AG09319 (cell line): Measurements from ENCODE around the gene PRAME.
"Not testable (repeated sequence)": the region's sequence is repeated elsewhere in the genome, so short reads cannot be mapped to it uniquely, and the experiment has no call there.

Experiments used
- DNase-seq: peaks from one replicate; pipeline ENCODE4 v3.0.0-alpha.2; 2010; ENCODE audit warnings: low read depth; ENCODE audit errors: extremely low read depth
- CTCF ChIP-seq: IDR thresholded peaks from 2 replicates; pipeline ENCODE4 v1.5.1; 2011; ENCODE audit warnings: low read depth, mild to moderate bottlenecking, inconsistent platforms, low read length, moderate library complexity

The PRAME gene

DNA sequence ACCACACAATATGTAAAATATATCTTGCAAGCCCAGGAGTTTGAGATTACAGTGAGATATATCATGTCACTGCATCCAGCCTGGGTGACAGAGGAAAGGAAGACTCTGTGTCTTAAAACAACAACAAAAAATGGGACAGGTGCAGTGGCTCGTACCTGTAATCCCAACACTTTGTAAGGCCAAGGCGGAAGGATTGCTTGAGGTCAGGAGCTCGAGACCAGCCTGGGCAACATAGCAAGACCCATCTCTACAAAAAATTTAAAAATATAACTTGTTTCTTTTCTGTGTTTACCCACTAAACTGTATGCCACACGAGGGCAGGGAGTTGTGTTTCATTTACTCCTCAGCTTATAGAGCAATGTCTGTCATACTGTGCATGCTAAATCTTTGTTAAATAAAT is 42.1 kb downstream of the PRAME start:
- TF ChIP-seq CTCF: no peak
- DNase-seq: no peak

DNA sequence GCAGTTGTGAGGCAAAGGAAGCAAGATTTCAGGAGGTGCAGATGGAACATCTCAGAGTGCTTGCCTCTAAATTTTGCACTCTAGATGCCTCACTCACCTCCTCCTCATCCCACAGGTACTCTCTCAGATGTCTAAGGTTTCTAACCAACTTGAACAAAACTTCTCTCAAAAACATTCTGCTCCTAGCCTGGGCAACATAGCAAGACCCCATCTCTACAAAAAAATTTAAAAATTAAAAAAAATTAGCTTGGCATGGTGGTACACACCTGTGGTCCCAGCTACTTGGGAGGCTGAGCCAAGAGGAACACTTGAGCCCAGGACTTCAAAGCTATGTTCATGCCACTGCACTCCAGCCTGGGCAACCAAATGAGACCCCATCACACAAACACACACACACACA is 43.2 kb downstream of the PRAME start:
- DNase-seq: no peak
- TF ChIP-seq CTCF: no peak

GRCh38 chr22:22514431-22514830 is 44.6 kb downstream of the PRAME start:
- not testable (repeated sequence) for DNase-seq

DNA sequence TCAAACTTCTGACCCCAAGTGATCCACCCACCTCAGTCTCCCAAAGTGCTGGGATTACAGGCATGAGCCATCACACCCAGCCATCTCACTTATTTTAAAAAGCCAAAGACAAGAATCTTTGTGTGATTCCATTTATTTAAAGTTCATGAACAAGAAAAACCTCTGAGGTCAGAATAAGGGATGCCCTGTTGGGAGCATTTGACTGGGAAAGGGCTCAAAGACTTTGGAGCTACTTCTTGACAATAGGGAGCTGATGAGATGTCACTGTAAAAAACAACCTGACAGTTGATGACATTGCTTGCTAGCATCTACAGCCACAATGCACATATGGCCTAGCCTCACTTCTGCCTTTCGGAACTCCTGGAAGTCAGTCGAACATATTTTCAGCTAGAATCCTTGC is 45.4 kb downstream of the PRAME start:
- no peak for DNase-seq
- TF ChIP-seq CTCF: no peak

GRCh38 chr22:22512951-22513350 is 46.1 kb downstream of the PRAME start:
- DNase-seq: no peak
- no peak for TF ChIP-seq CTCF

DNA sequence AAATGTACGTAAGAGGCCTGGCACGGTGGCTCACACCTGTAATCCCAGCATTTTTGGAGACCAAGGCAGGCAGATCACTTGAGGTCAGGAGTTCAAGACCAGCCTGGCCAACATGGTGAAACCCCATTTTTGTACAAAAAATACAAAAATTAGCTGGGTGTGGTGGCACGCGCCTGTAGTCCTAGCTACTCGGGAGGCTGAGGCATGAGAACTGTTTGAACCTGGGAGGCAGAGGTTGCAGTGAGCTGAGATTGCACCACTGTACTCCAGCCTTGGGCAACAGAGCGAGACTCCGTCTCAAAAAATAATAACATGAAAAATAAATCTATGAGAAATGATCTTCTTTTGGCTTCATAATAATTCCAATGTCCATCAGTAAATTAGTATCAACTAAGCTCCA is 48.2 kb downstream of the PRAME start:
- DNase-seq: not testable (repeated sequence)

- not testable (repeated sequence) for DNase-seq
Measured at GRCh38 chr22:22509912-22510311, 49.2 kb downstream of the PRAME start.

DNA sequence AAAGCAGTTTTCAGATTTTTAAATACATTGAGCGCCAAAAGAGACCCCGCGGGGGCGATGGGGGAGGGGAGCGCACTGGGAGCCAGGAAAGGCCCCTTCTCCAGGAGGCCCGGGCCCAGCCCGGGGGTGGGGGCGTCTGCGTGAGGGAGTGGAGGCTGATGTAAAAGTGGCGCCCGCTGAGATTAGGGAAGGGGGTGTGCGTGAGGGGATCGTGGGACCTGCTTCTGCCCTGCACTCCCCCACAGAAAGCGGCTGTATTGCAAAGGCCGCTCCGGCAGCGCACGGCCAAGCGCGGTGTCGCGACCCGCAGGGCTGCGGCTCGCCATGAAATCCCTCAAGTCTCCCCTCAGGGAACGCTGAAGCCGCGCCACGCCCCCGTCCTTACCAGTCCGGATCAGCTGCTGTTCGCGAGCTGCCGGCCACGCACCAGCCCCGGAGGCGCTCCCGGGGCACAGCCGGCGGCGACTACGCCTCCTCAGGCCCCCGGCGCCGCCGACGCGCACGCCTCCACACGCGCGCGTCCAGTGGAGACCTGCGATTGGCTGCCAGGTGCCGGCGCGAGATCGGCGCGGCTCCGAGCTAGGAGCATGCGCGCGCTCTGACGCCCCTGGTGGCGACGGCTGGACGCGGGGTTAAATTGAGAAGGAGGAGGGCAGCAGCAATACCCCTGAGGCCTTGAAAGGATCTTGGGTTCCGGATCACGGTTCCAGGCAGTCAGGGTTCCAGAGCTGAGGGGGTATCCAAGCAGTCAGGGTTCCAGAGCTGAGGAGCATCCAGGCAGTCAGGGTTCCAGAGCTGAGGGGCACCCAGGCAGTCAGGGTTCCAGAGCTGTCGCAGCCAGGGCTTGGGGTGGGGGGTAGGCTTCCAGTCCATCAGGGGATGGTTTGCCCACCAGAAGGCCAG is 50.5 kb downstream of the PRAME start, which contains the start of gene ZNF280B:
Gene ZNF280B (minus strand): TSS at position 469 of the 903 bp plus-strand sequence. CDS start 19,344 bp downstream, outside the sequence.
- TF ChIP-seq CTCF: peak; percentile 47
- peak; percentile 14 for DNase-seq

GRCh38 chr22:22507743-22508273 is 51.3 kb downstream of the PRAME start:
- no peak for TF ChIP-seq CTCF
- DNase-seq: no peak
